GM04504 (cell line): ENCODE measurements around the gene TBC1D19.

Experiments used
- DNase-seq: peaks from one replicate; pipeline ENCODE4 v3.0.0-alpha.2; 2012; ENCODE audit warnings: low read depth

Gene TBC1D19

DNA sequence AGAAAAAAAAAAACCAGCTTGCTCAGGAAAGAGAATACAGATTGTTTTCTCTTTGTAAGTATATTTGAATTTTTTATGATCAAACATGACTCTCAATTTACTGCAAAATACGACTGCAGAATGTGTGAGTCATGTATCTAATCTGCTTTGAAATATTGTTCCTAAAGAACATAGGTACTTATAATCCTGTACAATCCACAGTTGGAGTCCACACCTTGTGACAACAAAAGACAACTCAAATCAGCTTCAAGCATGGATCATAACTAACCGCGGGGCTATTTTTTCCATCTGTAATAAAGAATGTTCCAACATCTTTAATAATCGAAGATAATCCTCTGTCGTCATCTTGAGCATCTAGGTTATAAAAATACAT lies 198.9 kb downstream of the TBC1D19 start:
- DNase-seq, result no peak

DNA sequence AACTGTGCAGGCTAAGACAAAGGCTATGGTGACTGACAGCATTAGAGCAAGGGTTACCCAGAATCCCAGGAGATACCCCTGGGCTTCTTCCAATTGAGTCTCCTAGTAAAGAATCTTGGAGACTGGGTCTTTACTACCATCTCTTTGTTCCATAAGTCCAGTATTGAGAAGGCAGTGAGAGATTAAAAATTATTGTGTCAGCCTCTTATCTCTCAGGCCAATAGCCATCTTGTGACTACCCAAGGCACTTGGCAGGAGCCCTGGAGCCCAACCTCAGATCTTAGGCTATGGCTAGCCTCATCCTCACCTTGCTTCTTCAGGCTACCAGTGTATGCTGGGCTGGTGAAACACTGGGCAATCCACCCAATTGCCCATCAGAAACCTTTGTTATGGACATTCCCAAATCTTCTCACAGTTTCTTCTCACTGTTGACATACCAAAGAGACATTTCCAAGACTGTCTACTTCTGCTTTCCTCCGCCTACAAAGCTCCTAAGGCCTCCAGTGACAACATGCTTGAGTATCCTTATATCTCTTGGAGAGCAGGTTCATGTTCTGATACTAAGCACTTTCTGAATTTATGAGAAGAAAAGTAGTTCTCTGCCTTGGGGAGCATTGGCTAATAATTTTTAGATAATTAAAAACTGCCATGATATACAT lies 200.5 kb downstream of the TBC1D19 start:
- DNase-seq, result no peak

DNA sequence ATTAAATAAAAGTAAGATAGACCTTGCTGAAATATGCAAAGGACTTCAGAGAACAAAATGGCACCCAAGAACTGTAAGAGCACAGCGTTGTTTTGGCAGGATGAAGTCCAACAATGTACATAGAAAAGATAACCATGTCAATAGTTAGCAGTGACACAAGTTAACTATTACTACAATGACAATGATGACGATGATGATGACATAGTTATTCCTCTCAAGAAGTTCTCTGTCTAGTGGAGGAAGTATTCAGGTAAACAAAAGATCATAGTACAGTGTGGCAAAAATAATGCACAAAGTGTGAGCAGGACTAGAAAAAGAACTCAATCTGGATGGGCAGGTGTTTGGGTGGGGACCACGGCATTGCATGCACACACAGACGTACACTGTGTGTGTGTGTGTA lies 201.4 kb downstream of the TBC1D19 start:
- no peak for DNase-seq

DNA sequence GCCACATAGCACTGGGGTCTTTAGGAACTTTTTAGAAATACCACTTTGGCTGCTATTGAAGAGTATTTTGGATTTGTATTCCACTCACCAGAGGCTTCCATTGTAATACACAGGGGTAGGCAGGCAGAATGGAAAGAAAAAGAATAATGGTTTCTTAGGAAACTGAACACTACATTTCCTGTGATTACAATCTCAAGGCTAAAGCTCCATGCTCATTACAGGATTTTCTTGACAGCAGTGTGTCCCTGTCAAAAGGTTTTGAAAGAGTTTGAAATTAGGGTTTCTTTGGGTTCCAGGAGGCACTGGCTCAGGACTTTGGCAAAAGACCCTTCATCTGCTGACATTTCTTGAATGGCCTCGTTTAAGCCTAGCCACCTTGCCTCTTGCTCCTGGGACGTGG lies 201.9 kb downstream of the TBC1D19 start:
- DNase-seq, result no peak

DNA sequence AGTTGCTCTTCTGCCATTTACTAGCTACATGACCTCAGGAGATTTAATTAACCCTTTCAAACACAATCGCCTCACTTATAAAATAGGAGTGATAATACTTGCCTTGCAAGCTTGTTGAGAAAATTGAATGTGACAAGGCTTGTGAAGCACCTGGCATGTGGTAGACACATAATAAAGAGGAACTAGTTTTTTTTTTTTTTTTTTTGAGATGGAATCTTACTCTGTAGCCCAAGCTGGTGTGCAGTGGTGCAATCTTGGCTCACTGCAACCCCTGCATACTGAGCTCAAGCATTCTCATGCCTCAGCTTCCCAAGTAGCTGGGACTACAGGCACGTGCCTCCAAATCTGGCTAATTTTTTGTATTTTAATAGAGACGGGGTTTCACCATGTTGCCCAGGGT lies 203.0 kb downstream of the TBC1D19 start:
- DNase-seq, result no peak

DNA sequence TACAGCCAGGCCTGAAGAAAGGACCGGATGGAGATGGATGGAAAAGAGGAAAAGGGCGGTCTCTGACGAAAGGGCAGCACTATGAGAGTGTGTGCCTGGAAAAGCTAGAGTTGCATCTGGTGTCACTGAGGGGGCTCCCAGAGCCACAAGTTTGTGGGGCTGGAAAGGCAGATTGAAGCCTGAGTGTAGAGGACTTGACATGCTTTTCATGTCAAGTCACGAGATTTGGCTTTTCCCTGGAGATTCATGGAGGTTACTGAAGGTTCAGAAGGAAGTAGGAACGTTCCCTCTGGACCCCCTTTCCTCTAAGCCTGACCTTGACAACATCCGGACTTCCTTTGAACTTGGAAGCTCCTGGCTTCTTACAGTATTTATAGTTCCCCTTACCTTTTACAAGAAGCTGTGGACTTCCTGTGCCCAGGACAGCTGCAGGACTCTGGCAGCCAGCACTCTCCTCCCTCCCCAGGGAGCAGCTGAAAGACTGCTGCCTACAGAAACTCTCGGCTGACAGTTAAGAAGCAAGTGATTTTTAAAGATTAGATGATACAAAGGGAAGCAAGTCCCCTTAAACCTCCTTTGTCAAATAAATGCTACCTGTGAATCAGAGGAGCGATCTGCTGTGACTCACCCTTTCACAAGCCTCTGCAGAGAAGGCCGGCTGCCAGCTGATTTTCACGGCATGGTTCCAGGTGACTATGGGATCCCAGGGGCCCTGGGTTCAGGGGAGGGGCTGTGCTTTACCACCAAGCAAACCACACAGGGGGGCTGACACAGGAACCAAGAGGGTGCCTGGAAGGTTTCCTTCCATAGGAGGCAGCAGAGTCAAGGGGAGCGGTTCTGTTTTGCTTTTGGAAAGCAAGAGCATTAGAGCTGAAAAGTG lies 203.8 kb downstream of the TBC1D19 start:
- DNase-seq, result no peak

DNA sequence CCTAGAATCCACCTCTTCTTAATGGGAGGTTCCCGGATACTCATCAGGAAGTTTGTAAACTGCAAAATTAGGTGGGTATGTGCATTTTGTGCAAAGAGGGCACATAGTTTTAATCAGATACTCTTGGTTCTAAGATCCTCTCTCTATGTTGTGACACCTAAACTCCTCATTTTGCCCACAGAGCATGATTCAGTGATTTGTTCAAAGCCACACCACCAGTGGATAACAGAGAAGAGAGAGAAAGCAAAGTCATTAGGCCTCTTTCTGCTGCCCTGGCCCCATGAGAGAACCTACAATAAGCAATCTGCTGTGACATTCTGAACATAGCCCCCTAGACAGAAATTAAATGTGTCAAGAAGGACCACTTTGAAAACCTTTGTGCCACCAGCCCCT lies 204.5 kb downstream of the TBC1D19 start:
- no peak for DNase-seq

DNA sequence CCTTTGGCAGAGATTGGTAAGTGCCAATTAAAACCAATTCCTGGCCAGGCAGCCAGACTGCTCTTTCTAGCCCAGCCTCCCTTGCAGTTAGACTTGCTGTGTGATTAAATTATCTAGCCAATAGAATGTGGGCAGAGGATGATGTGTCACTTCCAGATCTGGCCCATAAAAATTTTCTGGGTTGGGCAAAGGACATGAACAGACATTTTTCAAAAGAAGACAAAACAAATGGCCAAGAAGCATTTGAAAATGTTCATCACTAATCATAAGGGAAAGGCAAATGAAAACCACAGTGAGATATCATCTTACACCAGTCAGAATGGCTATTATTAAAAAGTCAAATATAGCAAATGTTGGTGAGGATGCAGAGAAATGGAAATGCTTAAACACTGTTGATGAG lies 205.3 kb downstream of the TBC1D19 start:
- no peak for DNase-seq

DNA sequence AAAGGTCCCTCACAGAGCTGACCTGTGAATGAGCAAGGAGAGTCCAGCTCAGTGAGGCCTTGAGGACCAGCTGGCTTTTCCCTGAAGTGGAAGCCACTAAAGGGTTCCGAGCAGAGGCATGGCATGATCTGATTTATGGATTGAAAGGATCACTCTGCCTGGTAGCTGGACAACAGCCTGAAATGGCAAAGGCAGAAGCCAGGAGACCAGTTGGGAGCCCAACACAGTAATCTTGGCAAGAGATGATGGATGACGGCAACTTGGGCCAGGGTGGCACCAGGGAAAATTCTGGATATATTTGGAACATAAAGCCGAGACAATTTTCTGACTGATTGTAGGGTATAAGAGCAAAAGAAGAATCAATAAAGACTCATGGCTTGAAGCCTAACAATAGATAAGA lies 207.5 kb downstream of the TBC1D19 start:
- no peak for DNase-seq

DNA sequence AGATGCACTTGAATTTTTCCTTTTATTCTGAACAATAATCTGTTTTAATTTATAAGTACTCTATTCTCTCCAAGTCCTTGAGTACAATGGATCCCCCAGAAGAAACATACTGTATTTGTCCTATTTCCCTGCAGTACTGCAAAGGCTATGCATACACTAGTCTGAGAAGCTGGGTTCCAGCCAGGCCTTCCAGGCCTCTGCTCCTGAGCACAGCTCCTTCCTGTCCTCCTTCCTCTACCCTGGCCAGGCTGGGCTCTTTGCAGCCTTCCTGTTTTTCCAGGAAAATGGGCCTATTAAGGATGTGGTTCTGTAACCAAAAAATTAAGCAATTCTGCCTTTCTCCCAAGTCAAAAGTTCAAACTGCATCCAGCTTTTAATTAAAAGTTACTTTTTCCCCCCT lies 208.8 kb downstream of the TBC1D19 start:
- no peak for DNase-seq

DNA sequence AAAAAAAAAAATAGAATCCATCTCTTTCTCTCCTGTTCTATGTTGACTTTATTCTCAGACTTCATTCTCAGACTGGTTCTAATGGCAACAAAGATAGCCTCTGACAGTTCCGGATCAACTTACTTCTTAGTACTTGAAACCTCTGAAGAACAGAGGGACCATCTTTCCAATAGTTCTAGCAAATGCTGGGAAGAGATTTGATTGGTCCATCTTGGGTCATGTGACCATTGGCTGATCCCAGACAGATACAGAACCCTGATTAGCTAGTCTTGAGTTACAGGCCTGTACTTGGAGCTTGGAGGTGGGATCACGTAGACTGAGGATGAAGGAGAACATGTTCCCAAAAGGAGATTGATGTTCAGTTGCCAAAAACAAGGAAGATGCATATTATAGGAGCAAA lies 209.9 kb downstream of the TBC1D19 start:
- DNase-seq, result no peak

DNA sequence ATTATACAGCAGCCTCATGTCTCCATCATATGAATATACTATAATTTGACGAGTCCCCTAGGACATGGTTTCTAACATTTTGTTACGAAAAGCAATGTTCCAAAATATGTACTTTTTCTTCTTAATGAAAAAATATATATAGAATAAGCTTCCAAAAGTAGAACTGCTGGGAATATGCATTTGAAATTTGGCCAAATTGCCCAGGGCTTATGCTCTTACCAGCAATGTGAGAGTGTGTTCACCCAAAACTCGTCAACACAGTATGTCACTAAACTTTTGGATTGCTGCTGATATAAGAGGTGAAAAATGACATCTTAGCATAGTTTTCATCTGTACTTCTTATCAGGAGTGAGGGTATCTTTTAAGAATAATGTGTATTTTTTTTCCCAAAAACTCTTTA lies 212.2 kb downstream of the TBC1D19 start:
- no peak for DNase-seq

DNA sequence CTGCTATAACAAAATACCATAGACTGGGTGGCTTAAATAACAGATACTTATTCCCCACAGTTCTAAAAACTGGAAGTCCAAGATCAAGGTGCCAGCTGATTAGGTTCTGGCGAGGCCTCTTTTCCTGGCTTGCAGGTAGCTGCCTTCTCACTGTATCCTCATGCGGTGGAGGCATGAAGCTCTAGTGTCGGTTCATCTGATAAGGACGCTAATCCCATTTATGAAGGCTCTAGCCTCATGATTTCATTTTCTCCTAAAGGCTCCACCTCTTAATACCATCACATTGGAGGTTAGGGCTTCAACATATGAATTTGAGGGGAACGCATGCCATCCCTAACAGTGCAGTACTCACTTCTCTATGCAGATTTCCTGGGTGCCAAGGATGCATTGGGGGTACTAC lies 218.9 kb downstream of the TBC1D19 start:
- no peak for DNase-seq

DNA sequence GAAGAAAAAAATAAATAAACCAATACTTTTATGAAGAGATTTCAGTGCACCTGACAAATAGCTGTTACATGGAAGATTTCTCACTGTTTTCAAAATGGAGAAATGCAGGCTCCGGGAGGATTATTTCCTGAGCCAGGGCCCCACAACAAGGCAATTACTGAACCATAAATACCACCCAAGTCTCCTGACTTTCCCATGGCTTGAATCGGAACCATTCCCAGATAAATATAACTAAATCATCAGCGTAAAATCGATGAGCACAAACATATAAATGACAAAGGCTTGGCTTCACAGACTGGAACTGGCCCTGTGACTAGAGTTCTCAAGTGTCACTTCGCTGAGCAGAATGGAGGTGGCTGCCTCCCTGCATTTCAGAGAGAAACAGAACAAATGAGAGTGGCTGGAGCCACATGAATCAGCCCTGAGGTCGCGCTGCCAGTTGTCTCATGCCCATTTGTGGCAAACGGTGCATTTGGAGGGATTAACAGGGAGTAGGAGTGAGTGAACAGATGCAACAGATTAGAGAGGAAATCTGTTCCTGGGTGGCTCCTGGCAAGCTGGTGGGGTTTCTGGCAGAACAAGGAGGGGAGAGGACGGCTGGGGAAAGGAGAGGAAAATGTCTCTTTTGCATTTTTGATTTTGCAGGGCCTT lies 219.5 kb downstream of the TBC1D19 start:
- no peak for DNase-seq

DNA sequence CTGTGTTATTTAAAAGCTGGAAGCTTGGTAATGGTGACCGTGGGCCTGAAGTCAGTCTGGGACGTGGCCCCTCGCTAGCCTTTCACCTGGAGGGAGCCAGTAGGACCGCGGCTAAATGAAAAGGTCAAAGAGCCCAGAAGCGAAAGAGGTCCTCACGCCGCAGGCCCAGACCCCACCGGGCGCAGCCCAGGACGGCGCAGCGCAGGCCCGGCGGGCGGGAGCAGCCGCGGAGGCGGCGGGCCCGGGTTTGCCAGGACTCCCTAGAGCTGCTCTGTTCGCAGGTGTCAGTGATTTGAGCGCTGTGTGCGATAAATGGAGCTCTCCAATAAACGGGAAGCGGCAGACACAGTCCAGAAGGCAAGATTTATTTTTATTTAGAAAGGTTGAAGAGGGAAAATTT lies 220.6 kb downstream of the TBC1D19 start:
- DNase-seq, result no peak

DNA sequence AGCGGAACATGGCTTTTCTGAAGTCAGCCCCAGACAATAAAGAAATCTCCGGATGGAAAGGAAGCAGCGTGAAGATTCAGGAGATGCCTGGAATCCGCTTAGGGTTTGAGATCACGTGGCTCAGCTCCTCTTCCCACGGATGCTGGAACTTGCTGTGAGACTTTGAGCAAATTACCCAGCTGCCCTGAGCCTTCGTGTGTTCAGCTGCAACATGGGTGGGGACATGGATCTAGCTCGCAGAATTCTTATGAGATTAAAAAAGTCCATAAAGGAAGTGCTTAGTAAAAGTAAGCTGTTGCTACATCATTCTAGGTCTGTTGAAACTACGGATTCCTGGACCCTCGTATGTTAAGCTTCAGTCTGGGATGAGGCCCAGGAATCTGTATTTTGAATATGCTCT lies 221.0 kb downstream of the TBC1D19 start:
- DNase-seq, result no peak
